Suprapubic skin (tissue), 2 donors: ENCODE measurements around the gene RALGAPA2.

Experiments used
- EP300 ChIP-seq: sonication (generic); formaldehyde crosslinking; IDR thresholded peaks from one replicate; pipeline ENCODE4 v1.6.1; 2017; ENCODE audit warnings: antibody characterized with exemption
- POLR2A ChIP-seq, 2 donors: fragments of 450-650 bp; IDR thresholded peaks; one replicate each; pipeline ENCODE4 v1.6.1; 2017; ENCODE audit warnings: antibody characterized with exemption in 2 of 2, mild to moderate bottlenecking in 2 of 2, moderate library complexity in 2 of 2

GRCh38 chr20:20427227-20427864 lies 285.1 kb downstream of the RALGAPA2 start:
- TF ChIP-seq EP300, result no peak
- TF ChIP-seq POLR2A (IDR thresholded peaks at IDR 0.05), result no peak
